Esophagus squamous epithelium (tissue), 5 donors: Measurements from ENCODE around the gene PODNL1. TPM values are rescaled to one million over a fixed set of nuclear protein-coding genes. Genes with fewer than 3 reads are reported as not detected.
"Not testable (repeated sequence)": the region's sequence is repeated elsewhere in the genome, so short reads cannot be mapped to it uniquely, and the experiment has no call there.

Experiments used
- DNase-seq: peaks from one replicate; lab custom pipeline; 2025; lab: John Stamatoyannopoulos, UW
- H3K27ac ChIP-seq, 4 donors: fragments of 200-600 bp; sonication (generic); one replicate each; pipeline ENCODE4 v1.5.1; 2016 to 2019; ENCODE audit warnings: mild to moderate bottlenecking in 1 of 4
- H3K27me3 ChIP-seq, 4 donors: fragments of 200-600 bp; sonication (generic); 1 replicate in 3 of 4; 2 replicates in 1 of 4; pipeline versions ENCODE4 v1.5.1 to v1.6.0; 2017 to 2021; ENCODE audit warnings: antibody characterized with exemption in 1 of 4
- H3K36me3 ChIP-seq, 3 donors: fragments of 200-600 bp; sonication (generic); one replicate each; pipeline ENCODE4 v1.5.1; 2016 to 2019
- H3K4me1 ChIP-seq, 3 donors: fragments of 200-600 bp; sonication (generic); one replicate each; pipeline ENCODE4 v1.5.1; 2017 to 2019
- H3K4me3 ChIP-seq, 4 donors: fragments of 200-600 bp; sonication (generic); 1 replicate in 3 of 4; 2 replicates in 1 of 4; pipeline ENCODE4 v1.5.1; 2016 to 2019; ENCODE audit warnings: mild to moderate bottlenecking in 2 of 4, moderate library complexity in 1 of 4
- H3K9me3 ChIP-seq, 3 donors: fragments of 200-600 bp; sonication (generic); one replicate each; pipeline ENCODE4 v1.5.1; 2016 to 2019
- POLR2A ChIP-seq, 4 donors: fragments of 450-650 bp; IDR thresholded peaks; one replicate each; pipeline ENCODE4 v1.6.1; 2017; ENCODE audit warnings: antibody characterized with exemption in 4 of 4, mild to moderate bottlenecking in 4 of 4, moderate library complexity in 3 of 4
- WGBS, 2 donors: methylation state at CpG; one replicate each; pipeline ENCODE4 v1.1.5; 2018; 5-methylcytosine and 5-hydroxymethylcytosine counted together
- intact Hi-C: fragments of 100-400 bp; cut with DNase I; formaldehyde crosslinking; loops from one replicate; pipeline ENCODE4 v1.15.0; 2022
- total RNA-seq, 4 donors: library from RNA; depleted of rRNA; stranded (reverse); fragments of >200 nt; gene quantifications; one replicate each; pipeline ENCODE4 v1.1.0, GENCODE V29; 2016
- TF ChIP-seq, protein P1 (sequence below), 6 experiments: fragments of 450-650 bp in 4 of 6; fragments of 200-600 bp in 2 of 6; sonication (generic) in 2 of 6; IDR thresholded peaks; one replicate each; pipeline ENCODE4 v1.5.1; 2016 to 2019; ENCODE audit warnings: antibody characterized with exemption in 6 of 6, mild to moderate bottlenecking in 4 of 6, moderate library complexity in 4 of 6
- donor health status: DM: yes; HTN: yes; CAD: no.

PODNL1 gene
- total RNA-seq, 4 donors from 2014 or later = 2.3 to 8.0 (median 3.3) TPM

DNA sequence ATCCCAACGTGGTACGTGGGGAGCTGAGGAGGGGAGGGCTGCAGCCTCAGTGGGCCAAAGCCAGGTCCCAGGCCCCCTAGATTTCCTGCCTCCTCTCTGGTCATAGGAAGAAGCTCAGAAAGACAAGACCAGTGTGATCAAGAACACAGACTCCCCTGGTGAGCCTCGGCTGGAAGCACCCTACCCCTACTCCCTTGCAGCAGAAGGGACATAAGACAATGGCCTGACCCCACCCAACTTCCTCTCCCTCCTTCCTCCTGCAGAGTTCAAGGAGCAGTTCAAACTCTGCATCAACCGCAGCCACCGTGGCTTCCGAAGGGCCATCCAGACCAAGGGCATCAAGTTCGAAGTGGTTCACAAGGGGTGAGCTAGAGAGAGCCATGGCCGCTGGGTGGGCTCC lies 11.5 kb downstream of the PODNL1 start:
- H3K36me3 ChIP-seq = peaks cover 19 to 92% (median 30%) of the 10 kb centered on the region in 3 donors
- no peak for DNase-seq

DNA sequence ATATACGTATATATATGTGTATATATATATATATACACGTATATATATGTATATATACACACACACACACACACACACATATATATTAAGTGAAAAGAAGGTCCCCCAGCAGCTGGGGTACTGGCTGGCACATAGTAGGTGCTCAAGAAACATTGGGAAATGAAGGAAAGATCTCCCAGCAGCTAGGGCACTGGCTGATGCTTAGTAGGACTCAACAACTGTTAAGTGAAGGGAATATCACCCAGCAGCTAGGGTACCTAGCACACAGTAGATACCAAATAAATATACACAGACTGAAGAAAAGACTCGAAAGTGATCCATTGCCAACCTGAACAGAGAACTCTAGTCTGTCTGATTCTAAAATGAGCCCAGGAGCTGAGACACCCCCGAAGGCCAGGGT lies 12.2 kb downstream of the PODNL1 start:
- peaks cover 25 to 92% (median 33%) of the 10 kb centered on the region in 3 donors for H3K36me3 ChIP-seq
- intact Hi-C loops = no loop called here
- no peaks in the 10 kb centered on the region for H3K27me3 ChIP-seq
- no peak for DNase-seq
- no peak for TF ChIP-seq POLR2A (IDR thresholded peaks at IDR 0.05)
- TF ChIP-seq, protein P1, sequence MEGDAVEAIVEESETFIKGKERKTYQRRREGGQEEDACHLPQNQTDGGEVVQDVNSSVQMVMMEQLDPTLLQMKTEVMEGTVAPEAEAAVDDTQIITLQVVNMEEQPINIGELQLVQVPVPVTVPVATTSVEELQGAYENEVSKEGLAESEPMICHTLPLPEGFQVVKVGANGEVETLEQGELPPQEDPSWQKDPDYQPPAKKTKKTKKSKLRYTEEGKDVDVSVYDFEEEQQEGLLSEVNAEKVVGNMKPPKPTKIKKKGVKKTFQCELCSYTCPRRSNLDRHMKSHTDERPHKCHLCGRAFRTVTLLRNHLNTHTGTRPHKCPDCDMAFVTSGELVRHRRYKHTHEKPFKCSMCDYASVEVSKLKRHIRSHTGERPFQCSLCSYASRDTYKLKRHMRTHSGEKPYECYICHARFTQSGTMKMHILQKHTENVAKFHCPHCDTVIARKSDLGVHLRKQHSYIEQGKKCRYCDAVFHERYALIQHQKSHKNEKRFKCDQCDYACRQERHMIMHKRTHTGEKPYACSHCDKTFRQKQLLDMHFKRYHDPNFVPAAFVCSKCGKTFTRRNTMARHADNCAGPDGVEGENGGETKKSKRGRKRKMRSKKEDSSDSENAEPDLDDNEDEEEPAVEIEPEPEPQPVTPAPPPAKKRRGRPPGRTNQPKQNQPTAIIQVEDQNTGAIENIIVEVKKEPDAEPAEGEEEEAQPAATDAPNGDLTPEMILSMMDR (IDR thresholded peaks at IDR 0.05) = no peak
- peaks cover 0 to under 1% (median 0%) of the 10 kb centered on the region in 3 donors for H3K9me3 ChIP-seq
- WGBS, 2 donors = 81 to 84% methylated on average over 2 to 4 of the region's 4 CpGs
- no peak overlapping the region for H3K27ac ChIP-seq
- H3K4me3 ChIP-seq = no peak overlapping the region
- H3K4me1 ChIP-seq = no peaks in the 10 kb centered on the region

More for the DNA sequence above, 11.5 kb downstream of the PODNL1 start:
- Histone ChIP-seq H3K27ac (no peak overlapping the region), H3K27me3 (no peaks in the 10 kb centered on the region), H3K4me3 (no peak overlapping the region), H3K9me3 (no peaks in the 10 kb centered on the region), H3K4me1 (peaks cover 0 to 2% (median 0%) of the 10 kb centered on the region in 3 donors)
- TF ChIP-seq POLR2A (IDR thresholded peaks at IDR 0.05) = no peak
- TF ChIP-seq, protein P1 (IDR thresholded peaks at IDR 0.05) = no peak
- WGBS, 2 donors = 69 to 70% methylated on average over 5 of the region's 8 CpGs
- intact Hi-C loops = no loop called here

DNA sequence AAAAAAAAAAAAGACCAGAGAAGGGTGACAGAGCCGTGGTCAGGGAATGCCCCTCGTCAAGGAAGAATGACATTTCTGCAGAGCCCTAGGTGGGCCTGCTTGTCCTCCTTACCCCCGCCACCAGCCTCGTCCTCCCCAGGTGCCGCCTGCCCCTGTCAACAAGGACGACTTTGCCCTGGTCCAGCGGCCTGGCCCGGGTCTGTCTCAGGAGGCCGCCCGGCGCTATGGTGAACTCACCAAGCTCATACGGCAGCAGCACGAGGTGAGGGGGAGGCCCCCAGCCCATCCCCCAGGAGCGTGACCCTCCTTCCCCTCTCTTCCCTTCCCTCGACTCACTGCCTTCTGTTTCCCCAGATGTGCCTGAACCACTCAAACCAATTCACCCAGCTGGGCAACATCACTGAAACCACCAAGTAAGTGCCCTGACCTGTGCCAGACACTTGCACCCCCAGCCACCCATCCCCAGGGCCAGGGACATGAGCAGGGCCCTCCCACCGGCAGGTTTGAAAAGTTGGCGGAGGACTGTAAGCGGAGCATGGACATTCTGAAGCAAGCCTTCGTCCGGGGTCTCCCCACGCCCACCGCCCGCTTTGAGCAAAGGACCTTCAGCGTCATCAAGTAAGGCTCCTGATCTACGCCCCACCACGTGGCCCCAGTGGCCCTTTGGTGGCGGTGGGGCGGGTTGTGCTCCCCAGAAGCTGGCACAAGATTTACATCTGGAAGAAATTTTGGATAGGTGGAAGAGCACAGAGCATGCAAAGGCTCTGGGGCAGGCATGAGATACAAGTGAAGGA lies 14.8 kb downstream of the PODNL1 start:
- WGBS, 2 donors = 94 to 95% methylated on average over 13 to 20 of the region's 28 CpGs
- TF ChIP-seq, protein P1 (IDR thresholded peaks at IDR 0.05) = no peak
- no peak for TF ChIP-seq POLR2A (IDR thresholded peaks at IDR 0.05)
- peaks cover 0 to 7% (median 0%) of the 10 kb centered on the region in 3 donors for H3K9me3 ChIP-seq
- intact Hi-C loops = no loop called here
- H3K36me3 ChIP-seq = peaks cover 46 to 96% (median 53%) of the 10 kb centered on the region in 3 donors
- DNase-seq = no peak
- H3K27ac ChIP-seq = no peak overlapping the region
- no peaks in the 10 kb centered on the region for H3K27me3 ChIP-seq
- H3K4me1 ChIP-seq = no peaks in the 10 kb centered on the region
- no peak overlapping the region for H3K4me3 ChIP-seq

DNA sequence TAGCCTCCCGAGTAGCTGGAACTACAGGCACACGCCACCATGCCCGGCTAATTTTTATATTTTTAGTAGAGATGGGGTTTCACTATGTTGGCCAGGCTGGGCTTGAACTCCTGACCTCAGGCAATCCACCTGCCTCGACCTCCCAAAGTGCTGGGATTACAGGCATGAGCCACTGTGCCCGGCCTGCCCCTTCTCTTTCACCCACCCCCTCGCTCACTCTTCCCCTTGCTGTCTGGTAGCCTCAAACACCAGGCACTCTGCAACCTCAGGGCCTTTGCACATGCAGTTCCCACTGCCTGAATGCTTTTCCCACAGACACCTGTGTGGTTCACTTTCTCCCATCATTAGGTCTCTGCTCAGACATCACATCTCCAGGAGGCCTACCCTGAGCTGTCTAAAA lies 16.1 kb downstream of the PODNL1 start:
- H3K4me3 ChIP-seq, DNase-seq, H3K9me3 ChIP-seq, H3K27ac ChIP-seq, H3K27me3 ChIP-seq, intact Hi-C loops, H3K4me1 ChIP-seq: not testable (repeated sequence)
- H3K36me3 ChIP-seq = peaks cover 51 to 96% (median 52%) of the 10 kb centered on the region in 3 donors
- 92 to 99% methylated on average over 6 of the region's 6 CpGs for WGBS, 2 donors

GRCh38 chr19:13920940-13921747 lies 17.1 kb downstream of the PODNL1 start:
- TF ChIP-seq POLR2A (IDR thresholded peaks at IDR 0.05) = no peak
- TF ChIP-seq, protein P1 (IDR thresholded peaks at IDR 0.05) = no peak
- Histone ChIP-seq H3K9me3 (peaks cover 0 to 7% (median 0%) of the 10 kb centered on the region in 3 donors), H3K36me3 (peaks cover 42 to 96% (median 48%) of the 10 kb centered on the region in 3 donors), H3K4me1 (no peaks in the 10 kb centered on the region), H3K27ac (no peak overlapping the region), H3K4me3 (no peak overlapping the region), H3K27me3 (no peaks in the 10 kb centered on the region)
- DNase-seq = no peak
- WGBS, 2 donors = 94% methylated on average over 2 of the region's 2 CpGs; no CpG with 5 or more reads in 1 of the 2 donors
- intact Hi-C loops = no loop called here
